ENCODE results near the gene CUL2.

- TF ChIP-seq POLR2AphosphoS5 (IDR thresholded peaks at IDR 0.05) (no peak), POLR2A (IDR thresholded peaks at IDR 0.05) (no peak), EP300 (IDR thresholded peaks at IDR 0.05) (no peak)
- TF ChIP-seq, protein P1, sequence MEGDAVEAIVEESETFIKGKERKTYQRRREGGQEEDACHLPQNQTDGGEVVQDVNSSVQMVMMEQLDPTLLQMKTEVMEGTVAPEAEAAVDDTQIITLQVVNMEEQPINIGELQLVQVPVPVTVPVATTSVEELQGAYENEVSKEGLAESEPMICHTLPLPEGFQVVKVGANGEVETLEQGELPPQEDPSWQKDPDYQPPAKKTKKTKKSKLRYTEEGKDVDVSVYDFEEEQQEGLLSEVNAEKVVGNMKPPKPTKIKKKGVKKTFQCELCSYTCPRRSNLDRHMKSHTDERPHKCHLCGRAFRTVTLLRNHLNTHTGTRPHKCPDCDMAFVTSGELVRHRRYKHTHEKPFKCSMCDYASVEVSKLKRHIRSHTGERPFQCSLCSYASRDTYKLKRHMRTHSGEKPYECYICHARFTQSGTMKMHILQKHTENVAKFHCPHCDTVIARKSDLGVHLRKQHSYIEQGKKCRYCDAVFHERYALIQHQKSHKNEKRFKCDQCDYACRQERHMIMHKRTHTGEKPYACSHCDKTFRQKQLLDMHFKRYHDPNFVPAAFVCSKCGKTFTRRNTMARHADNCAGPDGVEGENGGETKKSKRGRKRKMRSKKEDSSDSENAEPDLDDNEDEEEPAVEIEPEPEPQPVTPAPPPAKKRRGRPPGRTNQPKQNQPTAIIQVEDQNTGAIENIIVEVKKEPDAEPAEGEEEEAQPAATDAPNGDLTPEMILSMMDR (IDR thresholded peaks at IDR 0.05) = no peak
Observed at GRCh38 chr10:34960983-34961382, 129.2 kb downstream of the CUL2 start.
